HT1080 (cell line): ENCODE measurements around the gene AGMAT. TPM values are rescaled to one million over a fixed set of nuclear protein-coding genes. Genes with fewer than 3 reads are reported as not detected.
A peak's percentile ranks its signal among the peaks of the same experiment; 100 is the strongest.

ENCODE experiments used
- DNase-seq: peaks from one replicate; pipeline ENCODE4 v3.0.0-alpha.2; 2015; ENCODE audit warnings: low read depth
- polyA plus RNA-seq, 2 experiments: library from polyadenylated mRNA; depleted of rRNA; stranded (reverse); fragments of >200 nt; gene quantifications; 2 replicates each; pipeline ENCODE4 v1.2.3, GENCODE V29; 2015
- total RNA-seq: library from RNA; depleted of rRNA; stranded (reverse); fragments of >200 nt; shearing (Covaris generic); gene quantifications from 2 replicates; pipeline ENCODE4 v1.2.3, GENCODE V29; 2014; rRNA removed

AGMAT gene
- not detected in 2 replicates for total RNA-seq
- 0.06 TPM in 1 of 2 replicates, not detected in the other for polyA plus RNA-seq (2015; cell fraction: cytosol; rRNA removed)
- not detected in 2 replicates for polyA plus RNA-seq (2015; cell fraction: nucleus; rRNA removed)

- DNase-seq = no peak
Observed at GRCh38 chr1:15584489-15585363, at the start of gene AGMAT. Gene AGMAT (minus strand): TSS chr1:15585051. CDS start chr1:15584967, 84 bp downstream.

GRCh38 chr1:15633756-15634420 is 49.0 kb upstream of the AGMAT start:
- no peak for DNase-seq

GRCh38 chr1:15628003-15628402 is 43.2 kb upstream of the AGMAT start:
- no peak for DNase-seq

GRCh38 chr1:15627343-15627988 is 42.6 kb upstream of the AGMAT start:
- DNase-seq = no peak

- DNase-seq = no peak
Observed at GRCh38 chr1:15626269-15626950, 41.6 kb upstream of the AGMAT start.

- no peak for DNase-seq
Observed at GRCh38 chr1:15625056-15625917, 40.4 kb upstream of the AGMAT start.

GRCh38 chr1:15624133-15624714 is 39.4 kb upstream of the AGMAT start:
- DNase-seq = no peak

- no peak for DNase-seq
Observed at GRCh38 chr1:15623435-15623834, 38.6 kb upstream of the AGMAT start.

- DNase-seq = no peak
Observed at GRCh38 chr1:15622712-15623373, 38.0 kb upstream of the AGMAT start.

GRCh38 chr1:15621975-15622374 is 37.1 kb upstream of the AGMAT start:
- no peak for DNase-seq

GRCh38 chr1:15620902-15621682 is 36.2 kb upstream of the AGMAT start:
- DNase-seq = no peak

GRCh38 chr1:15620155-15620545 is 35.3 kb upstream of the AGMAT start:
- peak; percentile 69 for DNase-seq

- DNase-seq = no peak
Observed at GRCh38 chr1:15618655-15619525, 34.0 kb upstream of the AGMAT start.

GRCh38 chr1:15618077-15618654 is 33.3 kb upstream of the AGMAT start:
- peak; percentile 24 for DNase-seq

- peak; percentile 95 for DNase-seq
Observed at GRCh38 chr1:15617173-15618076, 32.6 kb upstream of the AGMAT start, which contains the start of gene DDI2. Gene DDI2 (plus strand): TSS chr1:15617458. CDS start chr1:15617671, 213 bp downstream.
